Nephron progenitor cell (in vitro differentiated cells): ENCODE data around the gene CACNG5.

Experiments
- DNase-seq: peaks from one replicate; pipeline ENCODE4 v3.0.0; 2021
- H3K27ac Mint-ChIP-seq: 2 replicates; pipeline ENCODE4 v1.8.0; 2021; ENCODE audit warnings: mild to moderate bottlenecking, moderate library complexity, mixed read lengths
- H3K27me3 Mint-ChIP-seq: 2 replicates; pipeline ENCODE4 v1.8.0; 2021; ENCODE audit warnings: mild to moderate bottlenecking, low read depth, mixed read lengths; ENCODE audit not compliant: poor library complexity
- H3K36me3 Mint-ChIP-seq: 2 replicates; pipeline ENCODE4 v1.8.0; 2021; ENCODE audit warnings: low read depth, mixed read lengths
- H3K4me1 Mint-ChIP-seq: 2 replicates; pipeline ENCODE4 v1.8.0; 2021; ENCODE audit warnings: mixed read lengths
- H3K4me3 Mint-ChIP-seq: 2 replicates; pipeline ENCODE4 v1.8.0; 2021; ENCODE audit warnings: mild to moderate bottlenecking, moderate library complexity, mixed read lengths
- H3K9me3 Mint-ChIP-seq: 2 replicates; pipeline ENCODE4 v1.8.0; 2021; ENCODE audit warnings: mild to moderate bottlenecking, moderate library complexity, mixed read lengths
- CTCF ChIP-seq: fragments of 200-600 bp; sonication (generic); IDR thresholded peaks from 2 replicates; pipeline ENCODE4 v1.5.0; 2021; ENCODE audit warnings: antibody characterized with exemption

CACNG5 gene

GRCh38 chr17:66826856-66827255 is 8.1 kb upstream of the CACNG5 start:
- no peak overlapping the region for H3K27ac Mint-ChIP-seq
- no peak for DNase-seq
- no peaks in the 10 kb centered on the region for H3K36me3 Mint-ChIP-seq
- H3K9me3 Mint-ChIP-seq = no peaks in the 10 kb centered on the region
- no peak overlapping the region for H3K4me3 Mint-ChIP-seq
- peaks cover 24% of the 10 kb centered on the region for H3K27me3 Mint-ChIP-seq
- no peak for TF ChIP-seq CTCF
- peaks cover 25% of the 10 kb centered on the region for H3K4me1 Mint-ChIP-seq

DNA sequence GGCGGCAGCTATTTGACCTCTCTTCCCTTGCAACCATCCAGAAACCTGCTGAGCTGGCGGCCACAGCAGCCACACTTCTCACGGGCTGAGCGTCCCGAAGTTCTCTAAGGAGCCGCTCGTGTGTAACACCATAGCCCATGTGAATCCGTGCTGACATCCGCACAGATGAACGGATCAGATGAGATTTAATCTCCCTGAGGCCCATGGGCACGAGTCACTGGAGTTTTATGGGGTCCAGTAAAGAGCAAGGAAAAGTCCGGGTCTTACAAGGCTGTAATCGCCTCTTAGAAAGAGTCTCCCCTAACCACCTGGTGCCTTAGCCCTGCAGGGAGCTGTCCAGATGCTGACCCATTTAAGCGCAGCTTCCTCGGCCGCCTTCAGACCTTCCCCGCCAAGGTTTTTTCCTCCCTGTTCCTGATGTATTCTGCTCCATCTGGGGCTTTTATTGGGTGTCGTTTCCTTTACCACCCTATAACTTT is 5.5 kb upstream of the CACNG5 start:
- H3K4me1 Mint-ChIP-seq = peaks cover 25% of the 10 kb centered on the region
- no peak for TF ChIP-seq CTCF
- peak; percentile 82 for DNase-seq
- peaks cover 44% of the 10 kb centered on the region for H3K27me3 Mint-ChIP-seq
- no peaks in the 10 kb centered on the region for H3K36me3 Mint-ChIP-seq
- H3K27ac Mint-ChIP-seq = peak overlapping the region; percentile 64
- no peaks in the 10 kb centered on the region for H3K9me3 Mint-ChIP-seq
- H3K4me3 Mint-ChIP-seq = no peak overlapping the region

GRCh38 chr17:66829883-66830282 is 5.0 kb upstream of the CACNG5 start:
- no peaks in the 10 kb centered on the region for H3K36me3 Mint-ChIP-seq
- peaks cover 47% of the 10 kb centered on the region for H3K27me3 Mint-ChIP-seq
- no peaks in the 10 kb centered on the region for H3K9me3 Mint-ChIP-seq
- peak overlapping the region; percentile 64 for H3K27ac Mint-ChIP-seq
- H3K4me3 Mint-ChIP-seq = no peak overlapping the region
- DNase-seq = peak; percentile 54
- H3K4me1 Mint-ChIP-seq = peaks cover 25% of the 10 kb centered on the region
- no peak for TF ChIP-seq CTCF

DNA sequence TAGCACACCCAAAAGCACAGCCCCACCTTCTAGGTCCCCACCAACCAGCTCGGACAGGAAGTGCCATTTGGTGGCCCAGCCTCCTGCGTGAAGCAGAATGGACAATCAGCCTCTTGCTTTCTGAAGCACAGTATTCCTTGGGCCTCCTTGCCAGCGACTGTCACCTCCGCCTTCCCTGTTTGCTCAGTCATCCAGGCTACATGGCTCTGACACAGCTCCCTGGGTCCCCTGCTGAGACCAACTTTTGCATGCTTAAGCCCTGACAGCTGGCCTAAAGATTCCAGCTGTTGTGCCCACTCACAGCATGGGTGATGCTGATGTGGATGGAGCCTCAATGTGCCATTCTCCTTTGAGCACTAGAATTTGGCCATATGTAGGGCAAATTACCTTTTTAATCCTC is 4.5 kb upstream of the CACNG5 start:
- Mint-ChIP-seq H3K27ac (no peak overlapping the region), H3K9me3 (no peaks in the 10 kb centered on the region), H3K36me3 (no peaks in the 10 kb centered on the region), H3K4me3 (no peak overlapping the region), H3K27me3 (peaks cover 51% of the 10 kb centered on the region), H3K4me1 (peaks cover 25% of the 10 kb centered on the region)
- no peak for TF ChIP-seq CTCF
- no peak for DNase-seq

DNA sequence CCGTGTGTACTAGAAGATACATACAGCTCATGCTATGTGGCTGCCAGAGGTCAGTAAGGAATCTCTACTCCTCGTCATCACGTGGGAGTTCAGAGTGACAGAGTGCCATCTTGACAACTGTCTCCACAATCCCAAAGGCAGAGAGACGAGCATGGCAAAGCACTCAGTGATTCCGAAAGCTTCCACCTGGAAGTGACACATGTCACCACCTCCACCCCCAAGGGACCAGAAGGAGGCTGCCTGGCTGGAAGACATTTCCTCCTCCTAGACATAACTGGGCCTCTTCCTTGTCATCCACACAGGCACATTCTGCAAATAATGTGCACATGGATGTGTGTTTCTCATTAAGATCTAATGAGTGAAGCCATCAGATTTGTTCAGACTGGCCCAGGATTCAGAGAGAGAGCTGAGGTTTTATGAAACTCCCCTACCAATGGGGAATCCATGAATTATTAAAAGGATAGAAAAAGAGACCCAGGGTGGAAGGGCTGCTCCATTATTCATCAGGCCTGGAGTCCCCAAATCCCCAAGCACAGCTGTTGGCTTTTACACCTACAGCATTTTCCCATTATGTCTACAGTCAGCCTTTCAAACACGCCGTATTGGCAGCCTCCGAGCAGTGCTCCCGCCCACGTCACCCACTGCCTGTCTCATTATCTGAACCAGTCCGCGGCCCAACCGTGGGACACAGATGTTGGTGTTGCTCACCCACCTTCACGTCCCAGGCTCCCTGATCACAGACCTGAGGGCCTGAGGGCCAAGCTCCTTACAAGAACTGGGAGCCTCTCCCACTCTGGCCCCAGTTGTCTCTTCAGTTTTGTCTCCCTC is 3.3 kb upstream of the CACNG5 start:
- Mint-ChIP-seq H3K27ac (no peak overlapping the region), H3K4me3 (no peak overlapping the region), H3K36me3 (no peaks in the 10 kb centered on the region), H3K4me1 (peaks cover 25% of the 10 kb centered on the region), H3K27me3 (peaks cover 63% of the 10 kb centered on the region), H3K9me3 (no peaks in the 10 kb centered on the region)
- TF ChIP-seq CTCF = no peak
- no peak for DNase-seq

DNA sequence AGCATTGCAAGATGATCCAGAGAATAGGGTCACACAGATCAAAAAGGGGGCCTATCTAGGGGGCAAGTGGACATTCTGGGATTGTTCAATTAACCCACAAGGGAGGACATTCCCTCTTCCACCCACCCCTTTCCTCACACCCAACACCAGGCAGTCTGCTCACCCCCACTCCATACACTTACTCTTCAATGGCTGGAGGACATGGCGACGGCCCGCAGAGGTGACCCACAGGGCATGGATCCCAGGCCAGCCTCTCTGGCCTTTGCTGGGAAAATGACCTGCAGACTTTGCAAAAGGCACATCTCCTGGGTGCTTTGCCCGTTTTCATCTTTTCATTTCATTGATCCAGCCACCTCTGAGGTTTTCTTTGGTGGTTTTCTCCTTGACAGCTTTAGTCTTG is 1.7 kb upstream of the CACNG5 start:
- Mint-ChIP-seq H3K36me3 (no peaks in the 10 kb centered on the region), H3K4me3 (no peak overlapping the region), H3K27ac (no peak overlapping the region), H3K27me3 (peaks cover 75% of the 10 kb centered on the region), H3K4me1 (peaks cover 25% of the 10 kb centered on the region), H3K9me3 (no peaks in the 10 kb centered on the region)
- no peak for TF ChIP-seq CTCF
- no peak for DNase-seq
